Mesothelial cell of epicardium (in vitro differentiated cells): Measurements from ENCODE around the gene UROD. TPM values are rescaled to one million over a fixed set of nuclear protein-coding genes. Genes with fewer than 3 reads are reported as not detected.

Experiments
- DNase-seq, 2 experiments: peaks; one replicate each; pipeline ENCODE4 v3.0.0; 2021; ENCODE audit warnings: low spot score in 2 of 2; ENCODE audit not compliant: unreplicated experiment in 2 of 2
- H3K27ac Mint-ChIP-seq: 2 replicates; pipeline ENCODE4 v1.8.0; 2021; ENCODE audit warnings: mixed read lengths
- H3K27me3 Mint-ChIP-seq: 2 replicates; pipeline ENCODE4 v1.8.0; 2021; ENCODE audit warnings: low read depth, mixed read lengths
- H3K36me3 Mint-ChIP-seq: 2 replicates; pipeline ENCODE4 v1.8.0; 2021; ENCODE audit warnings: mixed read lengths
- H3K4me1 Mint-ChIP-seq: 2 replicates; pipeline ENCODE4 v1.8.0; 2021; ENCODE audit warnings: mixed read lengths
- H3K4me3 Mint-ChIP-seq: 2 replicates; pipeline ENCODE4 v1.8.0; 2021; ENCODE audit warnings: mild to moderate bottlenecking, moderate library complexity, mixed read lengths
- H3K9me3 Mint-ChIP-seq: 2 replicates; pipeline ENCODE4 v1.8.0; 2021; ENCODE audit warnings: mixed read lengths
- CTCF ChIP-seq: fragments of 200-600 bp; sonication (generic); IDR thresholded peaks from one replicate; pipeline ENCODE4 v1.5.0; 2021; ENCODE audit warnings: antibody characterized with exemption; ENCODE audit not compliant: unreplicated experiment
- total RNA-seq: library from RNA; stranded (reverse); gene quantifications from 3 replicates; pipeline ENCODE4 v1.2.1, GENCODE V29; 2021

Gene UROD
- total RNA-seq, 1 donor from 2014 or later: 85.6 TPM

- no peaks in the 10 kb centered on the region for H3K27me3 Mint-ChIP-seq
- peak overlapping the region; percentile 59 for H3K4me3 Mint-ChIP-seq
- peak overlapping the region; percentile 85 for H3K27ac Mint-ChIP-seq
- peak; percentile 81 for TF ChIP-seq CTCF
- peaks cover 3% of the 10 kb centered on the region for H3K36me3 Mint-ChIP-seq
- peaks cover 35% of the 10 kb centered on the region for H3K4me1 Mint-ChIP-seq
- DNase-seq: peak; percentile 56 to 84
- H3K9me3 Mint-ChIP-seq: no peaks in the 10 kb centered on the region
Measured at GRCh38 chr1:45014321-45015028, 2.4 kb downstream of the UROD start.

- TF ChIP-seq CTCF: no peak
- H3K9me3 Mint-ChIP-seq: no peaks in the 10 kb centered on the region
- no peak overlapping the region for H3K4me3 Mint-ChIP-seq
- peaks cover 3% of the 10 kb centered on the region for H3K36me3 Mint-ChIP-seq
- H3K27ac Mint-ChIP-seq: no peak overlapping the region
- peaks cover 24% of the 10 kb centered on the region for H3K4me1 Mint-ChIP-seq
- H3K27me3 Mint-ChIP-seq: no peaks in the 10 kb centered on the region
- no peak for DNase-seq
Measured at GRCh38 chr1:45015683-45016082, 3.6 kb downstream of the UROD start.

- DNase-seq: no peak
- H3K4me3 Mint-ChIP-seq: no peak overlapping the region
- H3K9me3 Mint-ChIP-seq: no peaks in the 10 kb centered on the region
- peaks cover 3% of the 10 kb centered on the region for H3K36me3 Mint-ChIP-seq
- no peak for TF ChIP-seq CTCF
- H3K4me1 Mint-ChIP-seq: peaks cover 24% of the 10 kb centered on the region
- no peak overlapping the region for H3K27ac Mint-ChIP-seq
- no peaks in the 10 kb centered on the region for H3K27me3 Mint-ChIP-seq
Measured at GRCh38 chr1:45016090-45016697, 4.1 kb downstream of the UROD start.

- H3K9me3 Mint-ChIP-seq: no peaks in the 10 kb centered on the region
- no peak for DNase-seq
- H3K27me3 Mint-ChIP-seq: no peaks in the 10 kb centered on the region
- peaks cover 18% of the 10 kb centered on the region for H3K4me1 Mint-ChIP-seq
- no peak overlapping the region for H3K27ac Mint-ChIP-seq
- no peak for TF ChIP-seq CTCF
- no peak overlapping the region for H3K4me3 Mint-ChIP-seq
- peaks cover 3% of the 10 kb centered on the region for H3K36me3 Mint-ChIP-seq
Measured at GRCh38 chr1:45016767-45017166, 4.7 kb downstream of the UROD start.

- H3K27ac Mint-ChIP-seq: no peak overlapping the region
- H3K9me3 Mint-ChIP-seq: peaks cover 6% of the 10 kb centered on the region
- TF ChIP-seq CTCF: peak; percentile 81
- H3K27me3 Mint-ChIP-seq: no peaks in the 10 kb centered on the region
- peaks cover 6% of the 10 kb centered on the region for H3K4me1 Mint-ChIP-seq
- no peak overlapping the region for H3K4me3 Mint-ChIP-seq
- peak in 1 of 2 experiments; percentile 59 for DNase-seq
- H3K36me3 Mint-ChIP-seq: peaks cover 3% of the 10 kb centered on the region
Measured at GRCh38 chr1:45018599-45019230, 6.7 kb downstream of the UROD start.
